Glutamatergic neuron (in vitro differentiated cells): ENCODE data around the gene RBFA. TPM values are rescaled to one million over a fixed set of nuclear protein-coding genes. Genes with fewer than 3 reads are reported as not detected.
A peak's percentile ranks its signal among the peaks of the same experiment; 100 is the strongest.
"Not testable (repeated sequence)": the region's sequence is repeated elsewhere in the genome, so short reads cannot be mapped to it uniquely, and the experiment has no call there.

Experiments
- DNase-seq: peaks from one replicate; pipeline ENCODE4 v3.0.0; 2022
- H3K27ac Mint-ChIP-seq: one replicate; pipeline ENCODE4 v1.8.0; 2020; ENCODE audit warnings: mild to moderate bottlenecking, mixed read lengths, inconsistent platforms; ENCODE audit not compliant: unreplicated experiment
- H3K27me3 Mint-ChIP-seq: one replicate; pipeline ENCODE4 v1.8.0; 2020; ENCODE audit warnings: mild to moderate bottlenecking, moderate library complexity, mixed read lengths, inconsistent platforms; ENCODE audit not compliant: unreplicated experiment
- H3K36me3 Mint-ChIP-seq: one replicate; pipeline ENCODE4 v1.8.0; 2020; ENCODE audit warnings: mild to moderate bottlenecking, mixed read lengths, inconsistent platforms; ENCODE audit not compliant: unreplicated experiment
- H3K4me1 Mint-ChIP-seq: one replicate; pipeline ENCODE4 v1.8.0; 2020; ENCODE audit warnings: mild to moderate bottlenecking, low read depth, mixed read lengths, inconsistent platforms; ENCODE audit not compliant: unreplicated experiment
- H3K4me3 Mint-ChIP-seq: one replicate; pipeline ENCODE4 v1.8.0; 2020; ENCODE audit warnings: mild to moderate bottlenecking, mixed read lengths, inconsistent platforms; ENCODE audit not compliant: unreplicated experiment
- H3K9me3 Mint-ChIP-seq: one replicate; pipeline ENCODE4 v1.8.0; 2020; ENCODE audit warnings: mild to moderate bottlenecking, moderate library complexity, mixed read lengths, inconsistent platforms; ENCODE audit not compliant: unreplicated experiment
- CTCF ChIP-seq: fragments of 200-600 bp; sonication (generic); IDR thresholded peaks from one replicate; pipeline ENCODE4 v1.5.0; 2021; ENCODE audit not compliant: partially characterized antibody, unreplicated experiment
- total RNA-seq: library from RNA; stranded (reverse); fragmentation: NEBNext Ultra II Directional; extraction: Animal tissue kit (Norgen Biotek cat#: 25700); gene quantifications from one replicate; pipeline ENCODE4 v1.2.1, GENCODE V29; 2021; ENCODE audit not compliant: unreplicated experiment

RBFA gene
- total RNA-seq, 1 donor from 2014 or later: 94.6 TPM

- Mint-ChIP-seq H3K9me3 (peaks cover 16% of the 10 kb centered on the region), H3K27ac (no peak overlapping the region), H3K4me3 (no peak overlapping the region), H3K27me3 (peaks cover 6% of the 10 kb centered on the region), H3K36me3 (peaks cover 56% of the 10 kb centered on the region), H3K4me1 (no peaks in the 10 kb centered on the region)
- no peak for DNase-seq
- peak; percentile 69 for TF ChIP-seq CTCF
These were observed 11.1 kb upstream of the RBFA start for GRCh38 chr18:80023173-80023572.

GRCh38 chr18:80026363-80026762 lies 7.9 kb upstream of the RBFA start:
- H3K9me3 Mint-ChIP-seq: peaks cover 16% of the 10 kb centered on the region
- no peak for DNase-seq
- no peak overlapping the region for H3K4me3 Mint-ChIP-seq
- no peak overlapping the region for H3K27ac Mint-ChIP-seq
- no peak for TF ChIP-seq CTCF
- H3K36me3 Mint-ChIP-seq: peaks cover 60% of the 10 kb centered on the region
- H3K4me1 Mint-ChIP-seq: no peaks in the 10 kb centered on the region
- H3K27me3 Mint-ChIP-seq: peaks cover 6% of the 10 kb centered on the region

GRCh38 chr18:80027719-80028118 lies 6.5 kb upstream of the RBFA start:
- not testable (repeated sequence) for H3K4me1 Mint-ChIP-seq, H3K27me3 Mint-ChIP-seq, H3K27ac Mint-ChIP-seq, DNase-seq, H3K4me3 Mint-ChIP-seq
- Mint-ChIP-seq H3K9me3 (peaks cover 12% of the 10 kb centered on the region), H3K36me3 (peaks cover 56% of the 10 kb centered on the region)

- H3K9me3 Mint-ChIP-seq: peaks cover 10% of the 10 kb centered on the region
- no peak for TF ChIP-seq CTCF
- peaks cover 4% of the 10 kb centered on the region for H3K4me1 Mint-ChIP-seq
- no peak overlapping the region for H3K4me3 Mint-ChIP-seq
- DNase-seq: no peak
- peaks cover 38% of the 10 kb centered on the region for H3K36me3 Mint-ChIP-seq
- no peak overlapping the region for H3K27ac Mint-ChIP-seq
- peaks cover 13% of the 10 kb centered on the region for H3K27me3 Mint-ChIP-seq
These were observed 4.5 kb upstream of the RBFA start for GRCh38 chr18:80029690-80030089.

GRCh38 chr18:80033181-80034067 lies 810 bp upstream of the RBFA start:
- Mint-ChIP-seq H3K36me3 (peaks cover 11% of the 10 kb centered on the region), H3K27ac (peak overlapping the region; percentile 95), H3K27me3 (peaks cover 18% of the 10 kb centered on the region), H3K9me3 (peaks cover 25% of the 10 kb centered on the region), H3K4me1 (peaks cover 32% of the 10 kb centered on the region), H3K4me3 (peak overlapping the region; percentile 96)
- no peak for TF ChIP-seq CTCF
- no peak for DNase-seq
